ENCODE data around the gene OSBPL8. TPM values are rescaled to one million over a fixed set of nuclear protein-coding genes. Genes with fewer than 3 reads are reported as not detected.

The OSBPL8 gene
- total and polyA plus RNA-seq, 2 experiments from 2014 or later, result 20.1 to 82.5 TPM

DNA sequence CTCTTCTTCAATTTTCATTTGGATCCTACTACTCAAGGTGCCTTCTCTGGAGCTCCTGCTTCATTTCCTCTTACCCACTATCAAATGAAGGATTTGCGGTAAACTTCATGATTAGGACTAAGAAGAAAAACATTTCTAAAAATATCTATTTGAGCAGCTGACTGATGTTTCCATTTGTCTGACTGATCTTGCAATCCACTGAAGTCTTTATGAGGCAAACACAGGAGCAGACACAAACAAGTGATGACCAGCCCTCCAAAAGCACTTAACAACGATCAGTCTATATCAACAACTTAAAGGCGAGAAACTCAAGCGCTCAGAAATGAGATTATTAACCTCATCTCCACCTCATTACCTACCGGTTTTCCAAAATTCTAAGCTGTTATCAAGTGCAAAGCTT lies 26.2 kb downstream of the OSBPL8 start:
- Histone ChIP-seq H3K4me2 (peak overlapping the region; percentile 23), H3K79me2 (peaks cover 68% of the 10 kb centered on the region)

DNA sequence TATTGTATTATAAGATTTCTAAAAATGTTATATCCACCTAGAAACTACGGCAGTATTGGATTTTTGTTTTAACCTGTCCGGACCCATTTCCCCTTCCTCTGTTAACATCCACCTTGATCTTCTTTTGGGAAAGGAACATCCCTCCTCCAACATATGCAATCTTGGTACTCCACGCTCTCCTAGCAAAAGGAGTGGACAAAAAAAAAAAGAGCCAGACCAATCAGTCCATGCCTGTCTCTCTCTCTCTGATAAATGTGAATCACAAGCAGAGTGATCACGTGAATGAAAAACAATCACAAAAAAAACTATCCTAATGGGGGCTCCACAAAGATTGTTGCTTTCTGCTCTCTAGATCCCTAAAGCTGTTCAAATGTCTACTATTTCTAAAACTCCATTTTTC lies 27.1 kb downstream of the OSBPL8 start:
- TF ChIP-seq EZH2phosphoT487 (IDR thresholded peaks at IDR 0.05; ENCODE audit: low read depth, severe bottlenecking, unreplicated experiment), result no peak
- no peak for TF ChIP-seq CTCF (IDR thresholded peaks at IDR 0.05; ENCODE audit: poor library complexity)
- no peak for TF ChIP-seq EZH2 (IDR thresholded peaks at IDR 0.05; ENCODE audit: borderline replicate concordance)
- Histone ChIP-seq H3K79me2 (peaks cover 66% of the 10 kb centered on the region), H3K27me3 (no peaks in the 10 kb centered on the region), H4K20me1 (ENCODE audit: insufficient read depth, poor library complexity, severe bottlenecking) (no peaks in the 10 kb centered on the region), H3K4me3 (no peak overlapping the region), H3K4me2 (no peak overlapping the region), H2AFZ (no peak overlapping the region), H3K9me3 (ENCODE audit: low read depth) (no peaks in the 10 kb centered on the region), H3K36me3 (replicated peaks; ENCODE audit: insufficient read depth, low read depth) (no peaks in the 10 kb centered on the region), H3K27ac (no peak overlapping the region), H3K4me1 (ENCODE audit: insufficient read depth) (no peaks in the 10 kb centered on the region), H3K9me2 (replicated peaks; ENCODE audit: insufficient read depth) (no peaks in the 10 kb centered on the region)
- no peak for DNase-seq (ENCODE audit: low spot score)
- 97% methylated on average over 4 of the region's 4 CpGs for WGBS (ENCODE audit: low lambda C conversion rate, missing lambda C conversion rate)

More for the DNA sequence above, 26.2 kb downstream of the OSBPL8 start:
- 59% methylated on average over 5 of the region's 5 CpGs for WGBS (ENCODE audit: low lambda C conversion rate, missing lambda C conversion rate)
- no peak overlapping the region for H2AFZ ChIP-seq
- no peaks in the 10 kb centered on the region for H3K9me2 ChIP-seq (replicated peaks; ENCODE audit: insufficient read depth)
- H3K27ac ChIP-seq, result no peak overlapping the region
- no peak overlapping the region for H3K4me3 ChIP-seq
- TF ChIP-seq CTCF (IDR thresholded peaks at IDR 0.05; ENCODE audit: poor library complexity), result no peak
- TF ChIP-seq EZH2phosphoT487 (IDR thresholded peaks at IDR 0.05; ENCODE audit: low read depth, severe bottlenecking, unreplicated experiment), result no peak
- no peak for TF ChIP-seq EZH2 (IDR thresholded peaks at IDR 0.05; ENCODE audit: borderline replicate concordance)
- H3K4me1 ChIP-seq (ENCODE audit: insufficient read depth), result no peaks in the 10 kb centered on the region
- H3K36me3 ChIP-seq (replicated peaks; ENCODE audit: insufficient read depth, low read depth), result no peaks in the 10 kb centered on the region
- DNase-seq (ENCODE audit: low spot score), result no peak
- no peaks in the 10 kb centered on the region for H4K20me1 ChIP-seq (ENCODE audit: insufficient read depth, poor library complexity, severe bottlenecking)
- H3K9me3 ChIP-seq (ENCODE audit: low read depth), result no peaks in the 10 kb centered on the region
- H3K27me3 ChIP-seq, result no peaks in the 10 kb centered on the region

DNA sequence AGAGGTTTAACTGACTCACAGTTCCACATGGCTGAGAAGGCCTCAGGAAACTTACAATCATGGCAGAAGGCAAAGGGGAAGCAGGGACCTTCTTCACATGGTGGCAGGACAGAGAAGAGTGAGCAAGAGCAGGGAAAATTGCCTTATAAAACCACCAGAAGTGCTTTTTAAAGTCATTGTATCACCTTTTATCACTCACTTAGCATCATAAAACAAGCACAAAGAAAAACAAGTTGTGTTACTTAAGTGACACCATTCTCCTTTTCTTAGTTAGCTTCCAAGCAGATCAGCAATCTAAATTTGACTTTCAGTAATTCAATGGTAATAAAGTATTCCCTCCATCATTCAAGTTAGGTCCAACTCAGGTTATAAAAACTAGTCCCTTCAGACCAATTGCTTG lies 28.5 kb downstream of the OSBPL8 start:
- Histone ChIP-seq H3K4me1 (ENCODE audit: insufficient read depth) (no peaks in the 10 kb centered on the region), H3K36me3 (replicated peaks; ENCODE audit: insufficient read depth, low read depth) (no peaks in the 10 kb centered on the region)
- TF ChIP-seq CTCF (IDR thresholded peaks at IDR 0.05; ENCODE audit: poor library complexity), result no peak
- no peak for TF ChIP-seq EZH2 (IDR thresholded peaks at IDR 0.05; ENCODE audit: borderline replicate concordance)
- TF ChIP-seq EZH2phosphoT487 (IDR thresholded peaks at IDR 0.05; ENCODE audit: low read depth, severe bottlenecking, unreplicated experiment), result no peak

DNA sequence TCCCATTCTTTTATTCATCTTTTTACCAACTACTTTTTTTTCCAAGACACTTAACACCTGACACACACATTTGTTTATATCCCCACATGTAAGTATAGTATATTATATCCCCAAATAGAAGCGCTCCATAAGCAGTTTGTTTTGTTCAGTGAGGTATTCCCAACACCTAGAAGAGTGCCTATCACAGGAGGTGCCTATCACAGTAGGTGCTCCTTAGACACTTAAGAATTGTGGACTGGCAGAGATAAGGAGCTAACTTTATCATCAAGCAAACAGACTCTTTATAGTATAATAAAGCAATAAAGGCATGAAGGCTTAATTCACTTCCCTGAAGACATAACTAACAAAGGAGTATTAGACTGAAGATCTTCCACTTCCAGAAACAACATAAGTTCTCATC lies 29.1 kb downstream of the OSBPL8 start:
- H3K4me2 ChIP-seq, result no peak overlapping the region
- H3K4me1 ChIP-seq (ENCODE audit: insufficient read depth), result no peaks in the 10 kb centered on the region
- no peaks in the 10 kb centered on the region for H4K20me1 ChIP-seq (ENCODE audit: insufficient read depth, poor library complexity, severe bottlenecking)
- H3K27ac ChIP-seq, result no peak overlapping the region
- 66% methylated on average over 1 of the region's 1 CpG for WGBS (ENCODE audit: low lambda C conversion rate, missing lambda C conversion rate)
- H3K79me2 ChIP-seq, result peaks cover 63% of the 10 kb centered on the region
- peak; percentile 7 for DNase-seq (ENCODE audit: low spot score)
- no peaks in the 10 kb centered on the region for H3K27me3 ChIP-seq
- H3K4me3 ChIP-seq, result no peak overlapping the region
- no peak for TF ChIP-seq EZH2 (IDR thresholded peaks at IDR 0.05; ENCODE audit: borderline replicate concordance)
- TF ChIP-seq CTCF (IDR thresholded peaks at IDR 0.05; ENCODE audit: poor library complexity), result no peak
- no peak for TF ChIP-seq EZH2phosphoT487 (IDR thresholded peaks at IDR 0.05; ENCODE audit: low read depth, severe bottlenecking, unreplicated experiment)
- H3K36me3 ChIP-seq (replicated peaks; ENCODE audit: insufficient read depth, low read depth), result no peaks in the 10 kb centered on the region
- H3K9me2 ChIP-seq (replicated peaks; ENCODE audit: insufficient read depth), result no peaks in the 10 kb centered on the region
- H3K9me3 ChIP-seq (ENCODE audit: low read depth), result no peaks in the 10 kb centered on the region
- no peak overlapping the region for H2AFZ ChIP-seq

More for the DNA sequence above, 28.5 kb downstream of the OSBPL8 start:
- no peaks in the 10 kb centered on the region for H3K27me3 ChIP-seq
- H4K20me1 ChIP-seq (ENCODE audit: insufficient read depth, poor library complexity, severe bottlenecking), result no peaks in the 10 kb centered on the region
- peaks cover 64% of the 10 kb centered on the region for H3K79me2 ChIP-seq
- no peak for DNase-seq (ENCODE audit: low spot score)
- H3K4me3 ChIP-seq, result no peak overlapping the region
- H2AFZ ChIP-seq, result no peak overlapping the region
- no peak overlapping the region for H3K4me2 ChIP-seq
- no peaks in the 10 kb centered on the region for H3K9me2 ChIP-seq (replicated peaks; ENCODE audit: insufficient read depth)
- no peaks in the 10 kb centered on the region for H3K9me3 ChIP-seq (ENCODE audit: low read depth)
- H3K27ac ChIP-seq, result peak overlapping the region; percentile 26
